Retinal pigment epithelial cell (primary cell): ENCODE data around the gene DGLUCY.
"Not testable (repeated sequence)": the region's sequence is repeated elsewhere in the genome, so short reads cannot be mapped to it uniquely, and the experiment has no call there.

Experiments
- DNase-seq: peaks from one replicate; pipeline ENCODE4 v3.0.0-alpha.2; 2010; ENCODE audit warnings: low read depth
- H3K4me3 ChIP-seq: 2 replicates; pipeline ENCODE4 v1.5.1; 2011; ENCODE audit warnings: mild to moderate bottlenecking, low read length, control low read depth, moderate library complexity
- TF ChIP-seq, protein P1 (sequence below): conservative IDR thresholded peaks from 2 replicates; pipeline ENCODE4 v1.5.1; 2011; ENCODE audit warnings: low read depth, low read length, control low read depth, inconsistent platforms

DGLUCY gene

DNA sequence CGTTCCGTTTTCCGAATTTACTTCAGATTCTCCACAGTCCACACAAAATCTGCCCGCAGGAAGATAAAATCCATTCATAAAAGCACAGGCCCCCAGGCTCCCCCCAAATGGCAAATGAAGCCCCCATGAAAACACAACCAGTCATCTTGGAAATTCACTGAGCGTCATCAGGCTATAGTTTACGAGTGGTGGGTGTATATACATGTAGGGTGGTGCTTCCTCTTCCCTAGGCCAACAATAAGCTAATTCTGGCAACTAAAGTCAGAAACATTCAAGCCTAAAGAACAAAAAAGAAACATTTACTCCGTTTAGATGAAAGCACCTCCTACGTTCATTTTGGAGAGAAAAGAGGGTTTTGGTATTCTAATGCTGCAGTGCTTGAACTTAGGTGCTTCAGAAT, 124.8 kb downstream of the DGLUCY start:
- no peak for DNase-seq
- TF ChIP-seq, protein P1, sequence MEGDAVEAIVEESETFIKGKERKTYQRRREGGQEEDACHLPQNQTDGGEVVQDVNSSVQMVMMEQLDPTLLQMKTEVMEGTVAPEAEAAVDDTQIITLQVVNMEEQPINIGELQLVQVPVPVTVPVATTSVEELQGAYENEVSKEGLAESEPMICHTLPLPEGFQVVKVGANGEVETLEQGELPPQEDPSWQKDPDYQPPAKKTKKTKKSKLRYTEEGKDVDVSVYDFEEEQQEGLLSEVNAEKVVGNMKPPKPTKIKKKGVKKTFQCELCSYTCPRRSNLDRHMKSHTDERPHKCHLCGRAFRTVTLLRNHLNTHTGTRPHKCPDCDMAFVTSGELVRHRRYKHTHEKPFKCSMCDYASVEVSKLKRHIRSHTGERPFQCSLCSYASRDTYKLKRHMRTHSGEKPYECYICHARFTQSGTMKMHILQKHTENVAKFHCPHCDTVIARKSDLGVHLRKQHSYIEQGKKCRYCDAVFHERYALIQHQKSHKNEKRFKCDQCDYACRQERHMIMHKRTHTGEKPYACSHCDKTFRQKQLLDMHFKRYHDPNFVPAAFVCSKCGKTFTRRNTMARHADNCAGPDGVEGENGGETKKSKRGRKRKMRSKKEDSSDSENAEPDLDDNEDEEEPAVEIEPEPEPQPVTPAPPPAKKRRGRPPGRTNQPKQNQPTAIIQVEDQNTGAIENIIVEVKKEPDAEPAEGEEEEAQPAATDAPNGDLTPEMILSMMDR = no peak
- no peak overlapping the region for H3K4me3 ChIP-seq

DNA sequence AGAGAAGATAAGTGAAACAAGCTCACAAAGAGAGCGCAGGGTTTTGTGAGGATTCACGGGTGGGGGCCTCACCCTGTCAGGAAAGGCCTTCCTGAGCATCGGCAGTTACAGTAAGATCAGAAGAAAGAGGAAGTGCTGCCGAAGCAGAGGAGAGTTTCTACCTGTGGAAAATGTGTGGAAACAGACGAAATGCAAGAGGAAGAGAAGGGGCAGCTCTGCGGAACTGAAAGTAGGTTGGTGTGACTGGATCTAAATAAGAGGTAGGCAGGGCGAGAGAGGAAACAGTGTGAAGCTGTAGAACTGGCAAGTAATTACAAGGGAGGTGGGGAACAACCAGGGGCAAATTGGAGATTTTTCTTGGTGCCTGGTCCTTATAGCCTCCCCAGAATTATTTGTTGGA, 128.0 kb downstream of the DGLUCY start:
- TF ChIP-seq, protein P1 = no peak
- H3K4me3 ChIP-seq = no peak overlapping the region
- DNase-seq = no peak

DNA sequence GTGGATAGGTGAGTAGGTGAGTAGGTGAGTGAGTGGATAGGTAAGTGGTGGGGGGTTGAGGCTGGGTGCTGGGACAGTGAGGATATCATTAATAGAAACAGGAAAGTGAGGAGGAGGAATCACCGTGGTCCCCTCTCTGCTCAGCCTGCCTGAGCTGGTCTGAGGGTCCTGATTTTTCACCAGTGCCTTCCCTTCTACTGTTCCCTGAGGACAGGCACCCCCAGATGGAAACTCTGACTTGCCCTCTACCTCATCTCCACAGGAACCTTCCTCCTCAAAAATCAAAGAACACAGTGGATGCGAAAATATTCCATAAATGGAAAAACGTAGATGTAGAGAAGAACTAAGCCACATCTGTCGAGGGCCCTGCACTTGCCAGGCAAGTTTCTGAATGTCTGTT, 128.8 kb downstream of the DGLUCY start:
- TF ChIP-seq, protein P1 = no peak
- DNase-seq = no peak
- no peak overlapping the region for H3K4me3 ChIP-seq

DNA sequence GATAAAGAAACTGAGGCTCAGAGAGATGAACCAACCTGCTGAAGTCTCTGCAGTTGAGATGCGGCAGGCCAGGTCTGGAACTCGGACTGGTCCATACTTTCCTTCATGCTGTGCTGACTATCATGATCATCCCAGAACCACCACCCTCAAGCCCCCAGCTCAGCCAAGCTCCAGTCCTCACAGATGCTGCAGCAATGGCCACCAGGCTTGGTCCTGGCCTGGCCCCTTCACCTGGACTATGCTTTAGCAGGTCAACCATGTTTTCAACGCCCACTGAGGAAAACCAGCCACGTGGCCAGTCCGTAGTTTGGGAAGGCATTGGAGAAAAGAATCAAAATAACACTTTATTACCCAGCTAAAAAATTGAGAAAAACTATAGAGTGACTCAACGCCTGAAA, 129.2 kb downstream of the DGLUCY start:
- no peak overlapping the region for H3K4me3 ChIP-seq
- no peak for DNase-seq
- TF ChIP-seq, protein P1 = no peak

GRCh38 chr14:91244501-91244901, 130.6 kb downstream of the DGLUCY start, which contains the start of gene GPR68:
Gene GPR68, minus strand, starts transcription at chr14:91244704. Its CDS starts 9,654 bp downstream, at chr14:91235050.
- TF ChIP-seq, protein P1 = no peak
- no peak within 1 kb of the TSS for H3K4me3 ChIP-seq
- DNase-seq = peak; percentile 61

- no peak for DNase-seq
- TF ChIP-seq, protein P1 = no peak
- H3K4me3 ChIP-seq = no peak overlapping the region
Measured at GRCh38 chr14:91245029-91245428, 131.2 kb downstream of the DGLUCY start.

DNA sequence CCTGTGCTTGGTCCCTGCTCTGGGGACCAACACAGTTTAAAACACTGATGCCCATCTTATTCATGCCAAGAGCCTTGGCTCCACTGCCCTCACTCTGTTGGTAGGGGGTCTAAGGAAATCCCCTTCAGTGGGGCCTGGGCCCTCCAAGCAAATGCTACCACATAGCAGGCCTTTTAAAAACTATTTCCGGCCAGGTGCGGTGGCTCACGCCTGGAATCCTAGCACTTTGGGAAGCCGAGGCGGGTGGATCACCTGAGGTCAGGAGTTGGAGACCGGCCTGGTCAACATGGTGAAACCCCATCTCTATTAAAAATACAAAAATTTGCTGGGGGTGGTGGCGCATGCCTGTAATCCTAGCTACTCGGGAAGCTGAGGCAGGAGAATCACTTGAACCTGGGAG, 131.7 kb downstream of the DGLUCY start:
- not testable (repeated sequence) for DNase-seq, H3K4me3 ChIP-seq
